Endothelial cell of umbilical vein (primary cell): ENCODE results near the gene ELOVL5. TPM values are rescaled to one million over a fixed set of nuclear protein-coding genes. Genes with fewer than 3 reads are reported as not detected.

ENCODE experiments used
- BruUV-seq: library from RNA; stranded (reverse); fragments of 400-500 nt; replicated peaks from 2 replicates; lab custom pipeline; 2021; lab: Mats Ljungman, UMichigan
- CTCF ChIA-PET: fragments of 300-600, 350-600 bp; sonication (Branson Sonifier 250); formaldehyde crosslinking; loops from one replicate; lab custom pipeline; 2021; ENCODE audit warnings: antibody characterized with exemption, inconsistent platforms; lab: Charles Lee
- POLR2A ChIA-PET: fragments of 300-600, 350-600 bp; sonication (Branson Sonifier 250); formaldehyde crosslinking; loops from one replicate; lab custom pipeline; 2021; ENCODE audit warnings: antibody characterized with exemption, inconsistent platforms; lab: Charles Lee
- DNase-seq: peaks from one replicate; pipeline ENCODE4 v3.0.0-alpha.2; 2011; ENCODE audit warnings: low read depth, low spot score
- FAIRE-seq: peaks from 2 replicates; lab custom pipeline; 2011; peaks lifted over from hg19 to GRCh38; lab: Jason Lieb, UNC
- H2AFZ ChIP-seq: 2 replicates; pipeline ENCODE4 v1.6.0; 2012; ENCODE audit warnings: low read depth, low read length, control low read depth, inconsistent platforms
- H3K27ac ChIP-seq: 2 replicates; pipeline ENCODE4 v1.5.1; 2011; ENCODE audit warnings: low read depth, mild to moderate bottlenecking, control low read depth, low read length, moderate library complexity; ENCODE audit not compliant: insufficient read depth
- H3K27me3 ChIP-seq, 2 experiments: 2 replicates each; pipeline versions ENCODE4 v1.6.0 to v1.6.1; 2011; ENCODE audit warnings: low read length in 2 of 2, mixed read lengths in 1 of 2; ENCODE audit not compliant: control insufficient read depth in 2 of 2, insufficient read depth in 2 of 2
- H3K36me3 ChIP-seq, 2 experiments: 2 replicates in 1 of 2; 3 replicates in 1 of 2; pipeline ENCODE4 v1.5.1; 2011; ENCODE audit warnings: low read length in 2 of 2, mild to moderate bottlenecking in 1 of 2, moderate library complexity in 1 of 2; ENCODE audit not compliant: control insufficient read depth in 2 of 2, insufficient read depth in 2 of 2; ENCODE audit errors: extremely low read depth in 1 of 2
- H3K4me1 ChIP-seq: 3 replicates; pipeline ENCODE4 v1.5.1; 2011; ENCODE audit warnings: mild to moderate bottlenecking, low read length; ENCODE audit not compliant: control insufficient read depth, insufficient read depth; ENCODE audit errors: extremely low read depth
- H3K4me2 ChIP-seq: 2 replicates; pipeline ENCODE4 v1.6.1; 2011; ENCODE audit warnings: low read length, control low read depth, mixed read lengths; ENCODE audit not compliant: insufficient read depth
- H3K4me3 ChIP-seq, 3 experiments: fragments of 200-600 bp in 1 of 3; sonication (generic), shearing (Covaris generic) in 1 of 3; replicated peaks in 1 of 3; 2 replicates each; pipeline ENCODE4 v1.5.1; 2011 to 2016; ENCODE audit warnings: control low read depth in 3 of 3, low read length in 3 of 3, mild to moderate bottlenecking in 2 of 3, inconsistent platforms in 1 of 3, low read depth in 1 of 3, moderate library complexity in 1 of 3; ENCODE audit not compliant: insufficient read depth in 1 of 3
- H3K79me2 ChIP-seq: 2 replicates; pipeline ENCODE4 v1.6.0; 2012; ENCODE audit warnings: low read length, inconsistent platforms; ENCODE audit not compliant: control insufficient read depth, insufficient read depth
- H3K9ac ChIP-seq: replicated peaks from 2 replicates; pipeline ENCODE3; 2011; ENCODE audit warnings: low read length, control low read depth; ENCODE audit not compliant: insufficient read depth; ENCODE audit errors: extremely low read depth
- H3K9me1 ChIP-seq: replicated peaks from 3 replicates; pipeline ENCODE4 v1.6.0; 2011; ENCODE audit warnings: mild to moderate bottlenecking, low read length; ENCODE audit not compliant: control insufficient read depth, insufficient read depth; ENCODE audit errors: extremely low read depth
- H3K9me3 ChIP-seq: replicated peaks from 2 replicates; pipeline ENCODE4 v1.5.1; 2012; ENCODE audit warnings: low read length, inconsistent platforms; ENCODE audit not compliant: control insufficient read depth, insufficient read depth
- H4K20me1 ChIP-seq: replicated peaks from 2 replicates; pipeline ENCODE3; 2011; ENCODE audit warnings: mild to moderate bottlenecking, low read length; ENCODE audit not compliant: control insufficient read depth, insufficient read depth; ENCODE audit errors: extremely low read depth
- CTCF ChIP-seq, 2 donors: IDR thresholded peaks; 1 replicate in 1 of 2; 2 replicates in 1 of 2; pipeline ENCODE4 v1.5.1; 2011; ENCODE audit warnings: low read length in 2 of 2, mild to moderate bottlenecking in 2 of 2, moderate library complexity in 2 of 2, control low read depth in 1 of 2, inconsistent platforms in 1 of 2, low read depth in 1 of 2; ENCODE audit not compliant: insufficient read depth in 1 of 2; ENCODE audit errors: extremely low read depth in 1 of 2
- EZH2 ChIP-seq: IDR thresholded peaks from 2 replicates; pipeline ENCODE4 v1.6.1; 2012; ENCODE audit warnings: borderline replicate concordance, low read depth, mild to moderate bottlenecking, moderate library complexity, low read length, inconsistent platforms; ENCODE audit not compliant: severe bottlenecking
- FOS ChIP-seq: IDR thresholded peaks from 2 replicates; pipeline ENCODE4 v1.6.1; 2011; ENCODE audit warnings: mild to moderate bottlenecking, low read length, moderate library complexity, borderline replicate concordance; ENCODE audit not compliant: insufficient read depth
- GATA2 ChIP-seq: IDR thresholded peaks from 2 replicates; pipeline ENCODE4 v1.7.0; 2011; ENCODE audit warnings: low read depth, mild to moderate bottlenecking, moderate library complexity, mixed read lengths, low read length; ENCODE audit not compliant: insufficient read length, insufficient read depth
- JUN ChIP-seq: IDR thresholded peaks from 2 replicates; pipeline ENCODE4 v1.6.1; 2011; ENCODE audit warnings: borderline replicate concordance, low read depth; ENCODE audit not compliant: insufficient read length, insufficient read depth
- MAX ChIP-seq: IDR thresholded peaks from 2 replicates; pipeline ENCODE4 v1.6.1; 2011; ENCODE audit not compliant: insufficient read depth, insufficient read length
- MYC ChIP-seq: IDR thresholded peaks from one replicate; pipeline ENCODE4 v1.6.1; 2011; ENCODE audit warnings: mild to moderate bottlenecking, low read depth, low read length
- POLR2A ChIP-seq: IDR thresholded peaks from 2 replicates; pipeline ENCODE4 v1.6.1; 2012; ENCODE audit warnings: low read depth, mild to moderate bottlenecking, control low read depth, low read length
- POLR2AphosphoS5 ChIP-seq: IDR thresholded peaks from 2 replicates; pipeline ENCODE4 v1.6.1; 2012; ENCODE audit warnings: low read depth, mild to moderate bottlenecking, control low read depth, low read length, moderate library complexity; ENCODE audit not compliant: insufficient read depth
- dilution Hi-C: fragments of 300-500 bp; cut with MboI; formaldehyde crosslinking; loops from one replicate; pipeline ENCODE4 v1.15.0; 2019; ENCODE audit warnings: low sequenced_read_pairs; ENCODE audit not compliant: extremely low pct_ligation_motif_present
- intact Hi-C: fragments of 100-400 bp; cut with micrococcal nuclease; formaldehyde crosslinking; loops from one replicate; pipeline ENCODE4 v1.10.0; 2022
- polyA plus RNA-seq, 4 experiments: library from polyadenylated mRNA; depleted of rRNA in 3 of 4; stranded (reverse) in 3 of 4; unstranded in 1 of 4; fragments of >200 nt; gene quantifications; 2 replicates each; pipeline versions ENCODE4 v1.2.1 to v1.2.3, GENCODE V29; 2011 to 2012; ENCODE audit warnings: missing spikeins in 1 of 4
- total RNA-seq: library from RNA; stranded (reverse); gene quantifications from 2 replicates; pipeline ENCODE4 v1.2.3, GENCODE V29; 2021

Gene ELOVL5
- total and polyA plus RNA-seq, 2 donors (not counting 3 experiments of a cell fraction or from before 2014, with no cell fraction given): 85.9 to 140 TPM

- POLR2A ChIA-PET: no interaction called here
- Histone ChIP-seq H3K27me3 (no peaks in the 10 kb centered on the region), H3K36me3 (peaks cover 15 to 23% of the 10 kb centered on the region in 2 experiments), H4K20me1 (no peaks in the 10 kb centered on the region), H3K27ac (no peak overlapping the region), H3K9me3 (no peaks in the 10 kb centered on the region), H3K4me1 (no peaks in the 10 kb centered on the region), H3K9me1 (no peaks in the 10 kb centered on the region), H3K4me2 (no peak overlapping the region), H3K4me3 (no peak overlapping the region), H3K79me2 (no peaks in the 10 kb centered on the region), H2AFZ (no peak overlapping the region), H3K9ac (no peak overlapping the region)
- intact Hi-C loops (loop anchor here (5.0 to 10.0 kb wide), 2 partner anchors 95 to 142 kb away; no protein-coding TSS in a partner anchor), dilution Hi-C loops (no loop called here)
- TF ChIP-seq EZH2: no peak
- no peak for TF ChIP-seq MYC
- TF ChIP-seq CTCF (IDR thresholded peaks at IDR 0.05; ENCODE audit: extremely low read depth in 1 of 2, insufficient read depth in 1 of 2, low read depth in 1 of 2, low read length in 2 of 2): no peak
- no peak for TF ChIP-seq POLR2AphosphoS5
- no peak for TF ChIP-seq GATA2
- no peak for TF ChIP-seq JUN
- no peak for TF ChIP-seq FOS
- no peak for TF ChIP-seq MAX
- no peak for TF ChIP-seq POLR2A
- BruUV-seq: no TSS peak
- no peak for FAIRE-seq
- DNase-seq: no peak
- CTCF ChIA-PET: interaction anchor here (1.7 kb wide), 1 partner anchor 10 kb away, joined by 4 read pairs; no protein-coding TSS in a partner anchor
These were observed 78.9 kb downstream of the ELOVL5 start for GRCh38 chr6:53269827-53270226.
